Uterus (tissue), 2 donors: ENCODE measurements around the gene TRAK2.

Experiments
- POLR2A ChIP-seq, 2 donors: fragments of 450-650 bp; IDR thresholded peaks; one replicate each; pipeline ENCODE4 v1.6.1; 2016; ENCODE audit warnings: antibody characterized with exemption in 2 of 2, mild to moderate bottlenecking in 1 of 2, moderate library complexity in 1 of 2
- TF ChIP-seq, protein P1 (sequence below), 4 experiments: fragments of 200-600 bp in 2 of 4; fragments of 450-650 bp in 2 of 4; sonication (generic) in 2 of 4; IDR thresholded peaks; one replicate each; pipeline ENCODE4 v1.5.1; 2016 to 2019; ENCODE audit warnings: antibody characterized with exemption in 4 of 4, mild to moderate bottlenecking in 2 of 4, moderate library complexity in 1 of 4

DNA sequence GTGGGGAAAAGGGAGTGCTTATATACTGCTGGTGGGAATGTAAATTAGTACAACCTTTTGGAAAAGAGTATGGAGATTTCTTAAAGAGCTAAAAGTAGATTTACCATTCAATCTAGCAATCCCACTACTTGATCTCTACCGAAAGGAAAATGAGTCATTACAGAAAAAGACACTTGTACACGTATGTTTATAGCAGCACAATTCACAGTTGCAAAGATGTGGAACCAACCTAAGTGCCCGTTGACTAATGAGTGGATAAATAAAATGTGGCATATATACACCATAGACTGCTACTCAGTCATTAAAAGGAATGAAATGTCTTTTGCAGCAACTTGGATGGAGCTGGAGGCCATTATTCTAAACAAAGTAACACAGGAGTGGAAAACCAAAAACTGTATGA lies 123.6 kb downstream of the TRAK2 start:
- TF ChIP-seq POLR2A (IDR thresholded peaks at IDR 0.05), result no peak
- TF ChIP-seq, protein P1, sequence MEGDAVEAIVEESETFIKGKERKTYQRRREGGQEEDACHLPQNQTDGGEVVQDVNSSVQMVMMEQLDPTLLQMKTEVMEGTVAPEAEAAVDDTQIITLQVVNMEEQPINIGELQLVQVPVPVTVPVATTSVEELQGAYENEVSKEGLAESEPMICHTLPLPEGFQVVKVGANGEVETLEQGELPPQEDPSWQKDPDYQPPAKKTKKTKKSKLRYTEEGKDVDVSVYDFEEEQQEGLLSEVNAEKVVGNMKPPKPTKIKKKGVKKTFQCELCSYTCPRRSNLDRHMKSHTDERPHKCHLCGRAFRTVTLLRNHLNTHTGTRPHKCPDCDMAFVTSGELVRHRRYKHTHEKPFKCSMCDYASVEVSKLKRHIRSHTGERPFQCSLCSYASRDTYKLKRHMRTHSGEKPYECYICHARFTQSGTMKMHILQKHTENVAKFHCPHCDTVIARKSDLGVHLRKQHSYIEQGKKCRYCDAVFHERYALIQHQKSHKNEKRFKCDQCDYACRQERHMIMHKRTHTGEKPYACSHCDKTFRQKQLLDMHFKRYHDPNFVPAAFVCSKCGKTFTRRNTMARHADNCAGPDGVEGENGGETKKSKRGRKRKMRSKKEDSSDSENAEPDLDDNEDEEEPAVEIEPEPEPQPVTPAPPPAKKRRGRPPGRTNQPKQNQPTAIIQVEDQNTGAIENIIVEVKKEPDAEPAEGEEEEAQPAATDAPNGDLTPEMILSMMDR (IDR thresholded peaks at IDR 0.05), result no peak
